Natural killer cell (primary cell): ENCODE measurements around the gene NFIA. TPM values are rescaled to one million over a fixed set of nuclear protein-coding genes. Genes with fewer than 3 reads are reported as not detected.

Experiments
- ATAC-seq, 3 donors: fragments of 150-1000 bp in 2 of 3; fragments of 200-7000 bp in 1 of 3; cut with Tn5 transposase; 1 replicate in 1 of 3; 2 replicates in 2 of 3; pipeline ENCODE4 v1.10.0; 2021; ENCODE audit warnings: mild to moderate bottlenecking in 2 of 3, moderate library complexity in 2 of 3
- DNase-seq, 2 donors: peaks; one replicate each; pipeline versions ENCODE4 v3.0.0 to v3.0.0-alpha.2; 2013 to 2021; ENCODE audit warnings: mixed read lengths in 1 of 2
- H3K27ac ChIP-seq: one replicate; pipeline ENCODE4 v1.5.1; 2013; ENCODE audit warnings: mild to moderate bottlenecking, low read length
- H3K27me3 ChIP-seq: one replicate; pipeline ENCODE4 v1.6.1; 2013; ENCODE audit warnings: low read length; ENCODE audit not compliant: control insufficient read depth, insufficient read depth
- H3K36me3 ChIP-seq: one replicate; pipeline ENCODE4 v1.6.1; 2013; ENCODE audit warnings: low read length; ENCODE audit not compliant: control insufficient read depth, insufficient read depth
- H3K4me1 ChIP-seq: one replicate; pipeline ENCODE4 v1.6.1; 2013; ENCODE audit warnings: low read length; ENCODE audit not compliant: control insufficient read depth, insufficient read depth
- H3K4me3 ChIP-seq: one replicate; pipeline ENCODE4 v1.5.1; 2013; ENCODE audit warnings: low read length
- H3K9me3 ChIP-seq: one replicate; pipeline ENCODE4 v1.6.1; 2013; ENCODE audit warnings: low read length; ENCODE audit not compliant: control insufficient read depth, insufficient read depth
- H3K27ac Mint-ChIP-seq, 2 donors: one replicate each; pipeline ENCODE4 v1.8.0; 2022; ENCODE audit warnings: mild to moderate bottlenecking in 2 of 2, mixed read lengths in 2 of 2, moderate library complexity in 1 of 2
- H3K27me3 Mint-ChIP-seq, 2 donors: one replicate each; pipeline ENCODE4 v1.8.0; 2022; ENCODE audit warnings: low read depth in 2 of 2, mixed read lengths in 2 of 2
- H3K36me3 Mint-ChIP-seq: one replicate; pipeline ENCODE4 v1.8.0; 2022; ENCODE audit warnings: mixed read lengths
- H3K4me1 Mint-ChIP-seq, 2 donors: one replicate each; pipeline ENCODE4 v1.8.0; 2022; ENCODE audit warnings: mixed read lengths in 2 of 2
- H3K4me3 Mint-ChIP-seq: one replicate; pipeline ENCODE4 v1.8.0; 2022; ENCODE audit warnings: mild to moderate bottlenecking, moderate library complexity, mixed read lengths
- H3K9me3 Mint-ChIP-seq, 2 donors: one replicate each; pipeline ENCODE4 v1.8.0; 2022; ENCODE audit warnings: mixed read lengths in 2 of 2
- CTCF ChIP-seq: fragments of 200-600 bp; IDR thresholded peaks from one replicate; pipeline ENCODE4 v1.8.0; 2022; ENCODE audit warnings: antibody characterized with exemption
- WGBS: methylation state at CpG from one replicate; pipeline ENCODE4 v1.1.7; 2013; ENCODE audit warnings: missing lambda C conversion rate; ENCODE audit not compliant: insufficient coverage; 5-methylcytosine and 5-hydroxymethylcytosine counted together
- intact Hi-C: fragments of 100-400 bp; cut with micrococcal nuclease; formaldehyde crosslinking; loops from one replicate; pipeline ENCODE4 v1.14.2; 2022
- total RNA-seq, 4 donors: library from RNA; stranded (reverse); fragments of 120-200 nt in 1 of 4; gene quantifications; one replicate each; pipeline versions ENCODE4 v1.2.3 to v1.2.4, GENCODE V29; 2013 to 2022

Gene NFIA
- total RNA-seq, 3 donors from 2014 or later (not counting 1 experiment from before 2014, with no cell fraction given), result 3.5 to 6.5 (median 3.6) TPM

- no peaks in the 10 kb centered on the region for H3K9me3 ChIP-seq
- Mint-ChIP-seq H3K4me3 (no peak overlapping the region), H3K36me3 (no peaks in the 10 kb centered on the region), H3K4me1 (no peaks in the 10 kb centered on the region), H3K27me3 (no peaks in the 10 kb centered on the region), H3K27ac (no peak overlapping the region), H3K9me3 (no peaks in the 10 kb centered on the region)
- 72% methylated on average over 3 of the region's 3 CpGs for WGBS
- DNase-seq, result no peak
- TF ChIP-seq CTCF, result no peak
- no peak for ATAC-seq
- H3K27ac ChIP-seq, result no peak overlapping the region
- H3K36me3 ChIP-seq, result no peaks in the 10 kb centered on the region
- no peak overlapping the region for H3K4me3 ChIP-seq
- H3K27me3 ChIP-seq, result no peaks in the 10 kb centered on the region
- H3K4me1 ChIP-seq, result no peaks in the 10 kb centered on the region
- intact Hi-C loops, result no loop called here
Observed at GRCh38 chr1:61393575-61393974, 311.2 kb downstream of the NFIA start.

- Histone ChIP-seq H3K27ac (no peak overlapping the region), H3K4me1 (no peaks in the 10 kb centered on the region), H3K36me3 (no peaks in the 10 kb centered on the region), H3K27me3 (no peaks in the 10 kb centered on the region), H3K4me3 (no peak overlapping the region), H3K9me3 (no peaks in the 10 kb centered on the region)
- Mint-ChIP-seq H3K4me1 (no peaks in the 10 kb centered on the region), H3K27me3 (no peaks in the 10 kb centered on the region), H3K36me3 (no peaks in the 10 kb centered on the region), H3K4me3 (no peak overlapping the region), H3K27ac (no peak overlapping the region), H3K9me3 (no peaks in the 10 kb centered on the region)
- intact Hi-C loops, result no loop called here
- ATAC-seq, result no peak
- no peak for TF ChIP-seq CTCF
- 96% methylated on average over 4 of the region's 6 CpGs for WGBS
- no peak for DNase-seq
Observed at GRCh38 chr1:61395146-61395800, 312.9 kb downstream of the NFIA start.

GRCh38 chr1:61397495-61397894 is 315.1 kb downstream of the NFIA start:
- WGBS, result 90% methylated on average over 6 of the region's 6 CpGs
- Histone ChIP-seq H3K27ac (no peak overlapping the region), H3K4me3 (no peak overlapping the region), H3K36me3 (no peaks in the 10 kb centered on the region), H3K27me3 (no peaks in the 10 kb centered on the region), H3K4me1 (no peaks in the 10 kb centered on the region), H3K9me3 (no peaks in the 10 kb centered on the region)
- H3K27ac Mint-ChIP-seq, result no peak overlapping the region
- no peak for DNase-seq
- TF ChIP-seq CTCF, result no peak
- no peaks in the 10 kb centered on the region for H3K4me1 Mint-ChIP-seq
- H3K4me3 Mint-ChIP-seq, result no peak overlapping the region
- no peaks in the 10 kb centered on the region for H3K36me3 Mint-ChIP-seq
- no peak for ATAC-seq
- no peaks in the 10 kb centered on the region for H3K9me3 Mint-ChIP-seq
- intact Hi-C loops, result no loop called here
- peaks cover 2 to 6% of the 10 kb centered on the region in 2 donors for H3K27me3 Mint-ChIP-seq

GRCh38 chr1:61397935-61398334 is 315.6 kb downstream of the NFIA start:
- Histone ChIP-seq H3K27ac (no peak overlapping the region), H3K4me1 (no peaks in the 10 kb centered on the region), H3K27me3 (no peaks in the 10 kb centered on the region), H3K9me3 (no peaks in the 10 kb centered on the region), H3K36me3 (no peaks in the 10 kb centered on the region), H3K4me3 (no peak overlapping the region)
- Mint-ChIP-seq H3K27ac (no peak overlapping the region), H3K36me3 (no peaks in the 10 kb centered on the region), H3K27me3 (peaks cover 2 to 6% of the 10 kb centered on the region in 2 donors), H3K9me3 (no peaks in the 10 kb centered on the region), H3K4me1 (no peaks in the 10 kb centered on the region), H3K4me3 (no peak overlapping the region)
- no peak for DNase-seq
- 95% methylated on average over 3 of the region's 3 CpGs for WGBS
- intact Hi-C loops, result no loop called here
- TF ChIP-seq CTCF, result no peak
- no peak for ATAC-seq
